SK-N-SH treated with all-trans-retinoic acid at 6 μM for 48 hours (cell line): ENCODE results near the gene ZFAND3.

Experiments
- ARNTL ChIP-seq: fragments of 450-650 bp; formaldehyde crosslinking; IDR thresholded peaks from 2 replicates; pipeline ENCODE4 v1.5.0; 2020; ENCODE audit warnings: low read depth, mild to moderate bottlenecking, moderate library complexity, borderline replicate concordance
- BACH2 ChIP-seq: fragments of 250-450 bp; sonication (Bioruptor Pico); IDR thresholded peaks from 2 replicates; pipeline ENCODE4 v1.9.0; 2021; ENCODE audit warnings: mild to moderate bottlenecking, borderline replicate concordance
- CREB5 ChIP-seq: fragments of 250-450 bp; sonication (Bioruptor Pico); IDR thresholded peaks from 2 replicates; pipeline ENCODE4 v1.5.1; 2020; ENCODE audit warnings: low read depth, mild to moderate bottlenecking, moderate library complexity
- CSDC2 ChIP-seq: fragments of 250-450 bp; sonication (Bioruptor Pico); IDR thresholded peaks from 2 replicates; pipeline ENCODE4 v1.5.0; 2020; ENCODE audit warnings: mild to moderate bottlenecking, moderate library complexity
- GLIS3 ChIP-seq: fragments of 250-450 bp; sonication (Bioruptor Pico); IDR thresholded peaks from 2 replicates; pipeline ENCODE4 v1.5.0; 2020; ENCODE audit warnings: mild to moderate bottlenecking, moderate library complexity
- PATZ1 ChIP-seq: fragments of 250-450 bp; sonication (Bioruptor Pico); IDR thresholded peaks from 2 replicates; pipeline ENCODE4 v1.8.0; 2020; ENCODE audit warnings: mild to moderate bottlenecking, moderate library complexity, borderline replicate concordance
- ZC3H10 ChIP-seq: fragments of 250-450 bp; sonication (Bioruptor Pico); IDR thresholded peaks from 2 replicates; pipeline ENCODE4 v1.5.1; 2021; ENCODE audit warnings: mild to moderate bottlenecking, moderate library complexity
- ZFP30 ChIP-seq: fragments of 450-650 bp; formaldehyde crosslinking; IDR thresholded peaks from 2 replicates; pipeline ENCODE4 v1.5.0; 2022; ENCODE audit warnings: mild to moderate bottlenecking, moderate library complexity
- ZNF565 ChIP-seq: fragments of 450-650 bp; formaldehyde crosslinking; conservative IDR thresholded peaks from 2 replicates; pipeline ENCODE4 v1.5.0; 2020; ENCODE audit warnings: low read depth, mild to moderate bottlenecking, moderate library complexity
- ZNF8 ChIP-seq: fragments of 450-650 bp; formaldehyde crosslinking; IDR thresholded peaks from 2 replicates; pipeline ENCODE4 v1.5.0; 2020; ENCODE audit warnings: mild to moderate bottlenecking, moderate library complexity
- TF ChIP-seq, protein P1 (sequence below): fragments of 250-450 bp; sonication (Bioruptor Pico); IDR thresholded peaks from 2 replicates; pipeline ENCODE4 v1.5.1; 2021; ENCODE audit warnings: mild to moderate bottlenecking, moderate library complexity
- TF ChIP-seq, protein P2 (sequence below): fragments of 250-450 bp; sonication (Bioruptor Pico); IDR thresholded peaks from 2 replicates; pipeline ENCODE4 v1.8.0; 2021; ENCODE audit warnings: low read depth, mild to moderate bottlenecking, moderate library complexity, borderline replicate concordance

DNA sequence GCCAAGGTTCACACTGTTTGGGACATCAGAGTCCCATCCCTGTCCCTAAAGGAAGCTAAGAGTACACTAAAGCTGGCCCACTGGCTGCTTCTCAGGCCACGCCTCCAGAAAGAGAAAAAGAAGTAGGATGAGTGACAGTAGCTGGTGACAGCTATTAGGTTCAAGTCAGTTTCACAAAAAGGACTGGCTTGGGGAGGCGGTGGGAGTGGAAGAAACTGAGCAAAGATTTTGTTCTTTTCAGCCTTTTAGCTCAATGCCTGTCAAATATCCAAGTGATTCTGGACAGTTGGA, 374.7 kb downstream of the ZFAND3 start:
- TF ChIP-seq PATZ1 (no peak), CREB5 (CRISPR knock-in tag) (no peak), ZNF8 (CRISPR knock-in tag) (no peak), ZFP30 (no peak), ZNF565 (CRISPR knock-in tag) (no peak), GLIS3 (CRISPR knock-in tag) (no peak), BACH2 (CRISPR knock-in tag) (no peak), ARNTL (CRISPR knock-in tag) (no peak), ZC3H10 (no peak), CSDC2 (CRISPR knock-in tag) (no peak)
- TF ChIP-seq, protein P1, sequence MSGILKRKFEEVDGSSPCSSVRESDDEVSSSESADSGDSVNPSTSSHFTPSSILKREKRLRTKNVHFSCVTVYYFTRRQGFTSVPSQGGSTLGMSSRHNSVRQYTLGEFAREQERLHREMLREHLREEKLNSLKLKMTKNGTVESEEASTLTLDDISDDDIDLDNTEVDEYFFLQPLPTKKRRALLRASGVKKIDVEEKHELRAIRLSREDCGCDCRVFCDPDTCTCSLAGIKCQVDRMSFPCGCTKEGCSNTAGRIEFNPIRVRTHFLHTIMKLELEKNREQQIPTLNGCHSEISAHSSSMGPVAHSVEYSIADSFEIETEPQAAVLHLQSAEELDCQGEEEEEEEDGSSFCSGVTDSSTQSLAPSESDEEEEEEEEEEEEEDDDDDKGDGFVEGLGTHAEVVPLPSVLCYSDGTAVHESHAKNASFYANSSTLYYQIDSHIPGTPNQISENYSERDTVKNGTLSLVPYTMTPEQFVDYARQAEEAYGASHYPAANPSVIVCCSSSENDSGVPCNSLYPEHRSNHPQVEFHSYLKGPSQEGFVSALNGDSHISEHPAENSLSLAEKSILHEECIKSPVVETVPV (CRISPR knock-in tag), result no peak
- TF ChIP-seq, protein P2, sequence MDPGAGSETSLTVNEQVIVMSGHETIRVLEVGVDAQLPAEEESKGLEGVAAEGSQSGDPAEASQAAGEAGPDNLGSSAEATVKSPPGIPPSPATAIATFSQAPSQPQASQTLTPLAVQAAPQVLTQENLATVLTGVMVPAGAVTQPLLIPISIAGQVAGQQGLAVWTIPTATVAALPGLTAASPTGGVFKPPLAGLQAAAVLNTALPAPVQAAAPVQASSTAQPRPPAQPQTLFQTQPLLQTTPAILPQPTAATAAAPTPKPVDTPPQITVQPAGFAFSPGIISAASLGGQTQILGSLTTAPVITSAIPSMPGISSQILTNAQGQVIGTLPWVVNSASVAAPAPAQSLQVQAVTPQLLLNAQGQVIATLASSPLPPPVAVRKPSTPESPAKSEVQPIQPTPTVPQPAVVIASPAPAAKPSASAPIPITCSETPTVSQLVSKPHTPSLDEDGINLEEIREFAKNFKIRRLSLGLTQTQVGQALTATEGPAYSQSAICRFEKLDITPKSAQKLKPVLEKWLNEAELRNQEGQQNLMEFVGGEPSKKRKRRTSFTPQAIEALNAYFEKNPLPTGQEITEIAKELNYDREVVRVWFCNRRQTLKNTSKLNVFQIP (CRISPR knock-in tag), result no peak
